Astrocyte of the spinal cord (primary cell): ENCODE results near the gene CHAF1A.

Source experiments
- DNase-seq: peaks from one replicate; pipeline ENCODE4 v3.0.0; 2011; ENCODE audit warnings: low read depth, low spot score
- H3K4me3 ChIP-seq: 2 replicates; pipeline ENCODE4 v1.5.1; 2011; ENCODE audit warnings: low read depth, mild to moderate bottlenecking, low read length, moderate library complexity
- in situ Hi-C: cut with HindIII; loops from 2 replicates; pipeline ENCODE4 v1.10.0; 2017; ENCODE audit warnings: low sequenced_read_pairs
- TF ChIP-seq, protein P1 (sequence below): IDR thresholded peaks from 2 replicates; pipeline ENCODE4 v1.5.1; 2012; ENCODE audit warnings: low read depth, mild to moderate bottlenecking, low read length, inconsistent platforms

The CHAF1A gene

DNA sequence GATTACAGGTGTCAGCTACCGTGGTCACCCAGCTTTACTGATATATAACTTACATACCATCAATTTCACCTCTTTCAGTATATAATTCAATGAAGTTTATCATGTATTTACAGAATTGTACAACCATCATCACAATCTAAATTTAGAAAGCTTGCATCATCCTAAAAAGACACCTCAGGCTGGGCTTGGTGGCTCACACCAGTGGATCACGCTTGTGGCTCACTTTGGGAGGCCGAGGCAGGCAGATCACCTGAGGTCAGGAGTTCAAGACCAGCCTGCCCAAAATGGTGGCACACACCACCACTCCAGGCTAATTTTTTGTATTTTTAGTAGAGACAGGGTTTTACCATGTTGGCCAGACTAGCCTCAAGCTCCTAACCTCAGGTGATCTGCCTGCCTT, 65.4 kb downstream of the CHAF1A start:
- in situ Hi-C loops: no loop called here
- TF ChIP-seq, protein P1, sequence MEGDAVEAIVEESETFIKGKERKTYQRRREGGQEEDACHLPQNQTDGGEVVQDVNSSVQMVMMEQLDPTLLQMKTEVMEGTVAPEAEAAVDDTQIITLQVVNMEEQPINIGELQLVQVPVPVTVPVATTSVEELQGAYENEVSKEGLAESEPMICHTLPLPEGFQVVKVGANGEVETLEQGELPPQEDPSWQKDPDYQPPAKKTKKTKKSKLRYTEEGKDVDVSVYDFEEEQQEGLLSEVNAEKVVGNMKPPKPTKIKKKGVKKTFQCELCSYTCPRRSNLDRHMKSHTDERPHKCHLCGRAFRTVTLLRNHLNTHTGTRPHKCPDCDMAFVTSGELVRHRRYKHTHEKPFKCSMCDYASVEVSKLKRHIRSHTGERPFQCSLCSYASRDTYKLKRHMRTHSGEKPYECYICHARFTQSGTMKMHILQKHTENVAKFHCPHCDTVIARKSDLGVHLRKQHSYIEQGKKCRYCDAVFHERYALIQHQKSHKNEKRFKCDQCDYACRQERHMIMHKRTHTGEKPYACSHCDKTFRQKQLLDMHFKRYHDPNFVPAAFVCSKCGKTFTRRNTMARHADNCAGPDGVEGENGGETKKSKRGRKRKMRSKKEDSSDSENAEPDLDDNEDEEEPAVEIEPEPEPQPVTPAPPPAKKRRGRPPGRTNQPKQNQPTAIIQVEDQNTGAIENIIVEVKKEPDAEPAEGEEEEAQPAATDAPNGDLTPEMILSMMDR: no peak
- H3K4me3 ChIP-seq: no peak overlapping the region
- DNase-seq: no peak

GRCh38 chr19:4471403-4472173, 69.1 kb downstream of the CHAF1A start:
- TF ChIP-seq, protein P1: no peak
- in situ Hi-C loops: no loop called here
- peak overlapping the region; percentile 58 for H3K4me3 ChIP-seq
- peak; percentile 100 for DNase-seq

- peak within 1 kb of the TSS; percentile 86 for H3K4me3 ChIP-seq
- in situ Hi-C loops: no loop called here
- TF ChIP-seq, protein P1: no peak
- no peak for DNase-seq
Measured at GRCh38 chr19:4472174-4472974, 69.9 kb downstream of the CHAF1A start, which contains the start of gene HDGFL2. HDGFL2 (plus strand) TSS chr19:4472297; CDS start chr19:4472351, 54 bp downstream.

DNA sequence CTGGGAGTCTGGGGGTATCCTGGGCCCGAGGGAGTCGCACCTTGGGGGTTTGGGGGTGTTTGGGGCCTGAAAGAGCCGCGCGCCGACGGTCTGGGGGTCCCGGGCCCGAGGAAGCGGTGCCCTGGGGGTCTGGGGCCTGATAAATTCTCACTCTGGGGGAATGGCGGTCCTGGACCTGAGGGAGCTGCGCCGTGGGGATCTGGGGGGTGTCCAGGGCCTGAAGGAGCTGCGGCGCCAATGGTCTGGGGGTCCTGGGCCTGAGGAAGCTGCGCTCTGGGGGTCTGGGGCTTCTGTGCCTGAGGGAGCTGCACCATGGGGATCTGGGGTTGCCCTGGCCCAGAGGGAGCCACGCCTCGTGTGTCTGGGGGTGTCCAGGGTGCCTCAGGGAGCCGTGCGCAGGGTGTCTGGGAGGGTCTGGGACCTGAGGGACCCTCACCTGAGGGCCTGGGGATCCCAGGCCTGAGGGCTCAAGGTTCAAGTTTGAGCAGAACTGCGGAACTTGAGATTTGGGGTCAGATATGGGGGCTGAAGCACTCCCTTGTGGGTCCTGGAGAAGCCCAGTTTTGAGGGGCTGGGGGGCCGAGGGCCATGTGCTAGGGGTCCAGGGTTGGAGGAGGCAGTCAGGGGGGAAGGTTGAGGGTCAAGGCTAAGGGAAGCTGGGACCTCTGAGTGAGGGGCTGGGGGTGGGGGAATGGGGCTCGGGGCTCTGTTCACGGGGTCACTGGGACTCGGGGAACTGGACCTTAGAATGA, 70.7 kb downstream of the CHAF1A start:
- TF ChIP-seq, protein P1: no peak
- in situ Hi-C loops: no loop called here
- H3K4me3 ChIP-seq: peak overlapping the region; percentile 86
- DNase-seq: no peak

GRCh38 chr19:4473763-4474513, 71.5 kb downstream of the CHAF1A start:
- TF ChIP-seq, protein P1: no peak
- no peak for DNase-seq
- H3K4me3 ChIP-seq: peak overlapping the region; percentile 86
- in situ Hi-C loops: no loop called here

- H3K4me3 ChIP-seq: peak overlapping the region; percentile 86
- in situ Hi-C loops: no loop called here
- TF ChIP-seq, protein P1: no peak
- DNase-seq: peak; percentile 70
Measured at GRCh38 chr19:4474514-4475022, 72.1 kb downstream of the CHAF1A start.
